Calu3 (cell line): ENCODE data around the gene METAP1D. TPM values are rescaled to one million over a fixed set of nuclear protein-coding genes. Genes with fewer than 3 reads are reported as not detected.

Experiments
- BruUV-seq: library from RNA; stranded (reverse); fragments of 400-500 nt; replicated peaks from 2 replicates; lab custom pipeline; 2021; lab: Mats Ljungman, UMichigan
- CTCF ChIA-PET: fragments of 300-600 bp; sonication (Branson Sonifier 250); formaldehyde crosslinking; loops from one replicate; lab custom pipeline; 2022; ENCODE audit warnings: antibody characterized with exemption; lab: Charles Lee
- DNase-seq: peaks from one replicate; pipeline ENCODE4 v3.0.0; 2022
- H3K27ac Mint-ChIP-seq: one replicate; pipeline ENCODE4 v1.8.0; 2022; ENCODE audit warnings: mixed read lengths; ENCODE audit not compliant: unreplicated experiment
- H3K27me3 Mint-ChIP-seq: one replicate; pipeline ENCODE4 v1.8.0; 2022; ENCODE audit warnings: mixed read lengths; ENCODE audit not compliant: unreplicated experiment
- H3K36me3 Mint-ChIP-seq: one replicate; pipeline ENCODE4 v1.8.0; 2022; ENCODE audit warnings: mild to moderate bottlenecking, moderate library complexity, mixed read lengths; ENCODE audit not compliant: insufficient read depth, unreplicated experiment
- H3K4me1 Mint-ChIP-seq: one replicate; pipeline ENCODE4 v1.8.0; 2022; ENCODE audit warnings: mild to moderate bottlenecking, low read depth, mixed read lengths; ENCODE audit not compliant: unreplicated experiment
- H3K4me3 Mint-ChIP-seq: one replicate; pipeline ENCODE4 v1.8.0; 2022; ENCODE audit warnings: mild to moderate bottlenecking, low read depth, moderate library complexity, mixed read lengths; ENCODE audit not compliant: unreplicated experiment
- H3K9me3 Mint-ChIP-seq: one replicate; pipeline ENCODE4 v1.8.0; 2022; ENCODE audit warnings: low read depth, mixed read lengths; ENCODE audit not compliant: unreplicated experiment
- intact Hi-C: fragments of 100-400 bp; cut with micrococcal nuclease; formaldehyde crosslinking; loops from one replicate; pipeline ENCODE4 v1.10.0; 2022; ENCODE audit not compliant: unreplicated experiment
- total RNA-seq: library from RNA; stranded (reverse); gene quantifications from 2 replicates; pipeline ENCODE4 v1.2.3, GENCODE V29; 2022
- TF ChIP-seq, protein P1 (sequence below): fragments of 200-600 bp; IDR thresholded peaks from one replicate; pipeline ENCODE4 v1.8.0; 2022; ENCODE audit warnings: antibody characterized with exemption; ENCODE audit not compliant: unreplicated experiment

The METAP1D gene
- total RNA-seq, 1 experiment from 2014 or later = 11.0 TPM

DNA sequence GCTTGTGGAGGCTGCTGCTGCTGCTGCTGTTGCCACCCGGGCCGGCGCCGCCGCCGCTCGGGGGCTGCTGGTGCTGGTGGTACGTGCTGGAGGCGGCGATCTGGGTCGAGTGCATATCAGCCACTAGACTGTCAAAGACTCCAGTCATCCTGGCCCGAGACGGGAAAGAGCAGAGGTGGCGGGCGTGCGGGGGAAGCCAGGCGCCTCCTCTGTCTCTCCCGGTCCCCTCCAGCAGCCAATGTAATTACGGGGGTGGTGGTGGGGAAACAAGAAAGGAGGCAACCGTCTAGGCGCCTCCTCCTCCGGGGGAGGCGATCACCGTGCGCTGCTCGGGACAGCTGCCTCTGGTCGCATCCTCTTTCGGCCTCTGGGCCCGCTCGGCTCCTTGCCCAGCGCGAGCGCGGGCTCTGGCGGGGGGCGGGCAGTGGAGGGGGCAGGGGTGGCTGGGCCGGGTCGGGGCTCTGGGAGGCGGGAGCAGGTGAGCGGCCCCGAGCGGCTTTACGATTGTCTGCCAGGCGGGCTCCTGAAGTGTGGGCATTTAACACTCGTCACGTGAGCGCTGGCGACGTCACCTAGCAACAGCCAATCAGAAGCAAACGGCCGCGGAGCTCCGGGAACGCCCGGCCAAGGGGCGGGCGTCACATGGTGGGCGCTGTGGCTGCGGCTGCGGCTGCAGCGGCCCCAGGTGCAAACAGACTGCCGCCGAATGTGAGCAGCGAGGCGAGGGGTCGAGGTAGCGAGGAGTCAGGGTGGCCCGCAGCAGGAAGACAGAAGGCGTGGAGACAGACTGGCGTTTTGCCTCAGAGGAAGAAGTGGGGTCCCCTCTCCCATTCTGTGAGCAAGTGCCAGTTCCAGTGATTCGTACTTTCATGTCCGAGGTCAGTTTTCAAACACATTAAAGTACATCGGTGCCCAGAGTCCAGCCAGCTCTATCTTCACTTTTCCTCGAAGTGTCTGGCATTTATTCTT is 102.9 kb downstream of the METAP1D start, which contains the start of gene DLX2:
DLX2 (minus strand) TSS at position 510 of the 969 bp plus-strand sequence; CDS start at position 148, 362 bp downstream.
- DNase-seq = peak; percentile 79
- H3K4me3 Mint-ChIP-seq = peak within 1 kb of the TSS; percentile 98
- peak within 1 kb of the TSS; percentile 83 for H3K27ac Mint-ChIP-seq
- no TSS peak for BruUV-seq
- H3K4me1 Mint-ChIP-seq = peaks cover 39% of the 10 kb centered on the region
- intact Hi-C loops = loop anchor here (1.0 to 10.0 kb wide), 5 partner anchors 98 to 530 kb away; partner anchors contain the start of genes HAT1 and SLC25A12
- peaks cover 64% of the 10 kb centered on the region for H3K27me3 Mint-ChIP-seq
- TF ChIP-seq, protein P1, sequence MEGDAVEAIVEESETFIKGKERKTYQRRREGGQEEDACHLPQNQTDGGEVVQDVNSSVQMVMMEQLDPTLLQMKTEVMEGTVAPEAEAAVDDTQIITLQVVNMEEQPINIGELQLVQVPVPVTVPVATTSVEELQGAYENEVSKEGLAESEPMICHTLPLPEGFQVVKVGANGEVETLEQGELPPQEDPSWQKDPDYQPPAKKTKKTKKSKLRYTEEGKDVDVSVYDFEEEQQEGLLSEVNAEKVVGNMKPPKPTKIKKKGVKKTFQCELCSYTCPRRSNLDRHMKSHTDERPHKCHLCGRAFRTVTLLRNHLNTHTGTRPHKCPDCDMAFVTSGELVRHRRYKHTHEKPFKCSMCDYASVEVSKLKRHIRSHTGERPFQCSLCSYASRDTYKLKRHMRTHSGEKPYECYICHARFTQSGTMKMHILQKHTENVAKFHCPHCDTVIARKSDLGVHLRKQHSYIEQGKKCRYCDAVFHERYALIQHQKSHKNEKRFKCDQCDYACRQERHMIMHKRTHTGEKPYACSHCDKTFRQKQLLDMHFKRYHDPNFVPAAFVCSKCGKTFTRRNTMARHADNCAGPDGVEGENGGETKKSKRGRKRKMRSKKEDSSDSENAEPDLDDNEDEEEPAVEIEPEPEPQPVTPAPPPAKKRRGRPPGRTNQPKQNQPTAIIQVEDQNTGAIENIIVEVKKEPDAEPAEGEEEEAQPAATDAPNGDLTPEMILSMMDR = no peak
- no peaks in the 10 kb centered on the region for H3K9me3 Mint-ChIP-seq
- CTCF ChIA-PET = interaction anchor here (0.6 to 1.2 kb wide), 4 partner anchors 15 to 399 kb away, joined by 3 to 5 read pairs (median 4); no protein-coding TSS in a partner anchor
- H3K36me3 Mint-ChIP-seq = peaks cover 24% of the 10 kb centered on the region

DNA sequence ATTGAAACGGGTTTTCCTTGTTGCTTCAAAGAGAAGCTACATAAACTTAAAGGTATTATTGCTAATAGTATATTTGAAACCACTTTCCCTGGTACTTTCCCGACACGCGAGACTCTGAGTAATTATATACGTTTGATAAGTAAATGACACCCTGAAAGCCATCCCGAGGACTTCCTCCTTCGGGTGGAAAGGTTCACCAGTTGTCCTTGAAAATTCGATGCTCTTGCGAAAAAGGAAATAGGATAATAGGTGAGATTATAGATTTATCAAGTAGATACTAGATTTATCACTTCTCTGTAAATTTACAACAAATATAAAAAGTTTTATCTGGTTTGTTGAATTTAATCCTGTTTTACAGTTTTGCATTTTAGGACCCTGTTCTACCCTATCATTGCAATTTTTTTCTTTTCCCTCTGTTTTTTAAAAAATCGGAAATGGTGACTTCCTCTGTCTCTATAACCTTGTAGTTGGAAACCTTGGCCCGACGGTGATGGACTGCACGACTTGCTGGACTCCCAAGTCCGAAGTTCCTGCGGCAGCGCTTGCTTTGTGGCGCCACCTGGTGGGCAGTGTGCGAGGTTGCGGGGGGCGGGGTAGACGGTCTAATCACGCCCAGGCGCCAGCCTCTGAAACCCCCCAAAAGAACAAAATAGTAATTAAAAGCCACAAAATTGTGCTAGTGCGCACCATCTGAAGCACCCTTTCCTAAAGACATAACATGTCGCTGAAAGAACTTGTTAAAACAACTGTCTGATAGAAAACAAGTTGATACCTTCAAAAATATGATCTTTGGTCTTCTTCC is 103.9 kb downstream of the METAP1D start:
- intact Hi-C loops = loop anchor here (1.0 to 10.0 kb wide), 5 partner anchors 99 to 531 kb away; partner anchors contain the start of genes HAT1 and SLC25A12
- CTCF ChIA-PET = interaction anchor here (1.1 kb wide), 1 partner anchor 400 kb away, joined by 5 read pairs; no protein-coding TSS in a partner anchor
- Mint-ChIP-seq H3K27me3 (peaks cover 64% of the 10 kb centered on the region), H3K9me3 (no peaks in the 10 kb centered on the region), H3K27ac (peak overlapping the region; percentile 38), H3K36me3 (peaks cover 24% of the 10 kb centered on the region), H3K4me3 (peak overlapping the region; percentile 98), H3K4me1 (peaks cover 33% of the 10 kb centered on the region)
- no TSS peak for BruUV-seq
- DNase-seq = peak; percentile 92
- TF ChIP-seq, protein P1 = peak; percentile 89

DNA sequence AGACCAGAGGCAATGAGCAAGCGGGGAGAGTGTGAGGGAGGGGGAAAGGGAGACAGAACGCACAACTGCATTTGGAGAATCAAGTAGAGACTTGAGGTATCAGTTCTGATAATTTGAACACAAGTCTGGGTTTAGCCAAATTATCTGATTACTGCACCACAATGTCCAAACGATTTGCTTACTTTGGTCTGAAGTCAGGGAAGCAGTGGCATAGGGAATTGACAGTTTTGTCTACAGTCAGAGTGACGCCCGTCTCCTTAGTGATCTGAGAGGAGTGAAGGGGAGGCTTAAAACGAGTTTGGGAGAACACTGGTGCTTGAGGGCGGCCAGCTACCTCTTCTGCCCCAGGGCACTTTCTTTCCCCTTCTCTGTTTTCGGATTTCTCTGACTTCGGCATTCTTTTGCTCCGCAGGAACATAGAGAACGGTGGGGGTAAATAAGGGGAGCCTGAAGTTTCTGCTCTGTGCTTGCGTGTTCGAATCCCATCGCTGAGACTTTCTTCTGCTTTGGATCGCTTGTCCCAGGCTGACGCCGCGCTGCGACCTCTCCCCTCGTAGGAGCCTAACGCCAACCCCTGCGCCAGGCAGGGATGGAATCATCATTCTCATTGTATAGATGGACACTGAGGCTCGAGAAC is 105.8 kb downstream of the METAP1D start:
- H3K4me3 Mint-ChIP-seq = peak overlapping the region; percentile 63
- H3K27me3 Mint-ChIP-seq = peaks cover 46% of the 10 kb centered on the region
- H3K9me3 Mint-ChIP-seq = no peaks in the 10 kb centered on the region
- intact Hi-C loops = loop anchor here (2.0 to 10.0 kb wide), 3 partner anchors 101 to 295 kb away; partner anchors contain the start of gene HAT1
- H3K4me1 Mint-ChIP-seq = peaks cover 30% of the 10 kb centered on the region
- no peak for DNase-seq
- no peak overlapping the region for H3K27ac Mint-ChIP-seq
- CTCF ChIA-PET = interaction anchor here (1.0 to 1.6 kb wide), 3 partner anchors 22 to 402 kb away, joined by 3 to 10 read pairs (median 6); no protein-coding TSS in a partner anchor
- TF ChIP-seq, protein P1 = no peak
- peaks cover 24% of the 10 kb centered on the region for H3K36me3 Mint-ChIP-seq
- BruUV-seq = no TSS peak
